Esophagus squamous epithelium (tissue), 4 donors: Measurements from ENCODE around the gene GTF2IRD1. TPM values are rescaled to one million over a fixed set of nuclear protein-coding genes. Genes with fewer than 3 reads are reported as not detected.

ENCODE experiments used
- small RNA-seq, 4 donors: library from RNA; depleted of rRNA; stranded (forward); fragments of <200 nt; gene quantifications; one replicate each; pipeline ENCODE3, GENCODE V24; 2016
- total RNA-seq, 4 donors: library from RNA; depleted of rRNA; stranded (reverse); fragments of >200 nt; gene quantifications; one replicate each; pipeline ENCODE4 v1.1.0, GENCODE V29; 2016

Gene GTF2IRD1
- total RNA-seq, 4 donors from 2014 or later: 26.8 to 35.6 (median 28.5) TPM

Small RNAs within 50 kb of the gene (small RNA-seq; reads per million reads assigned to genes)
- gene RNA5SP233: 0 reads per million in 4 donors

Other genes with a start within 250 kb of the GTF2IRD1 start
- 1 to 10 TPM; 1.3 to 7.0 (median 4.1) TPM for gene LAT2, start 243.9 kb upstream of the GTF2IRD1 start, total RNA-seq
- gene RFC2, start 199.5 kb upstream of the GTF2IRD1 start, total RNA-seq: 10 to 100 TPM; 12.5 to 37.9 (median 22.4) TPM
- 10 to 100 TPM in 2 of 4 donors, 1 to 10 TPM in 2; 5.6 to 20.8 (median 10.2) TPM for gene CLIP2, start 164.5 kb upstream of the GTF2IRD1 start, total RNA-seq
- 100 to 1,000 TPM; 104 to 146 (median 129) TPM for gene GTF2I, start 203.8 kb downstream of the GTF2IRD1 start, total RNA-seq